SK-N-SH (cell line): ENCODE data around the gene SNX9. TPM values are rescaled to one million over a fixed set of nuclear protein-coding genes. Genes with fewer than 3 reads are reported as not detected.

Source experiments
- CTCF ChIA-PET: fragments of 300-600, 350-600 bp; formaldehyde crosslinking; extraction: SDS; loops from one replicate; lab custom pipeline; 2021; lab: Yijun Ruan, JAX
- POLR2A ChIA-PET: fragments of 350-600 bp; sonication (Branson Sonifier 250); formaldehyde crosslinking; extraction: SDS; loops from one replicate; lab custom pipeline; 2020; ENCODE audit warnings: antibody characterized with exemption, inconsistent platforms; lab: Yijun Ruan, JAX
- DNase-seq: peaks from one replicate; pipeline ENCODE4 v3.0.0; 2012
- H2AFZ ChIP-seq: fragments of 200-600 bp; sonication (generic); 2 replicates; pipeline ENCODE4 v1.8.1; 2016; ENCODE audit warnings: antibody characterized with exemption, mild to moderate bottlenecking, low read depth
- H3F3A ChIP-seq: fragments of 200-600 bp; sonication (generic); replicated peaks from 2 replicates; pipeline ENCODE3; 2016; ENCODE audit warnings: antibody characterized with exemption, mild to moderate bottlenecking; ENCODE audit not compliant: insufficient read depth
- H3K27ac ChIP-seq, 2 experiments: fragments of 200-500 bp in 1 of 2; fragments of 200-600 bp in 1 of 2; sonication (Bioruptor generic) in 1 of 2; sonication (generic), shearing (Covaris generic) in 1 of 2; 2 replicates each; pipeline versions ENCODE4 v1.5.1 to v1.6.1; 2014 to 2016; ENCODE audit warnings: low read depth in 2 of 2, inconsistent platforms in 1 of 2, low read length in 1 of 2, mild to moderate bottlenecking in 1 of 2, mixed read lengths in 1 of 2
- H3K27me3 ChIP-seq: fragments of 200-600 bp; sonication (generic), shearing (Covaris generic); 2 replicates; pipeline ENCODE4 v1.6.1; 2016; ENCODE audit warnings: mixed run types; ENCODE audit not compliant: insufficient read depth
- H3K36me3 ChIP-seq, 2 experiments: fragments of 200-500 bp in 1 of 2; fragments of 200-600 bp in 1 of 2; sonication (Bioruptor generic) in 1 of 2; sonication (generic) in 1 of 2; replicated peaks in 1 of 2; 2 replicates each; pipeline versions ENCODE3 to v1.5.1; 2014 to 2016; ENCODE audit warnings: low read length in 1 of 2, mild to moderate bottlenecking in 1 of 2; ENCODE audit not compliant: insufficient read depth in 2 of 2, control insufficient read depth in 1 of 2
- H3K4me1 ChIP-seq, 2 experiments: fragments of 200-500 bp in 1 of 2; fragments of 200-600 bp in 1 of 2; sonication (Bioruptor generic) in 1 of 2; sonication (generic), shearing (Covaris generic) in 1 of 2; 2 replicates each; pipeline versions ENCODE4 v1.5.1 to v1.6.1; 2014 to 2016; ENCODE audit warnings: low read depth in 1 of 2, low read length in 1 of 2, mixed run types in 1 of 2; ENCODE audit not compliant: insufficient read depth in 2 of 2, control insufficient read depth in 1 of 2
- H3K4me2 ChIP-seq: fragments of 200-600 bp; sonication (generic), shearing (Covaris generic); 2 replicates; pipeline ENCODE4 v1.6.1; 2017; ENCODE audit warnings: mixed run types
- H3K4me3 ChIP-seq, 2 experiments: fragments of 200-500 bp in 1 of 2; fragments of 200-600 bp in 1 of 2; sonication (Bioruptor generic) in 1 of 2; sonication (generic), shearing (Covaris generic) in 1 of 2; 2 replicates each; pipeline versions ENCODE4 v1.5.1 to v1.8.1; 2014 to 2016; ENCODE audit warnings: low read depth in 2 of 2, inconsistent platforms in 1 of 2, low read length in 1 of 2, mild to moderate bottlenecking in 1 of 2, mixed read lengths in 1 of 2, moderate library complexity in 1 of 2
- H3K79me2 ChIP-seq: fragments of 200-600 bp; sonication (generic); 2 replicates; pipeline ENCODE4 v1.8.1; 2017; ENCODE audit warnings: mild to moderate bottlenecking; ENCODE audit not compliant: insufficient read depth
- H3K9ac ChIP-seq: fragments of 200-600 bp; sonication (generic); 2 replicates; pipeline ENCODE4 v1.6.1; 2017; ENCODE audit warnings: mixed run types
- H3K9me2 ChIP-seq: fragments of 200-600 bp; sonication (generic); 2 replicates; pipeline ENCODE4 v1.6.1; 2017; ENCODE audit warnings: mixed run types
- H3K9me3 ChIP-seq: fragments of 200-600 bp; sonication (generic); 2 replicates; pipeline ENCODE4 v1.6.1; 2017; ENCODE audit warnings: mixed run types, mild to moderate bottlenecking, moderate library complexity
- H4K20me1 ChIP-seq: fragments of 200-600 bp; sonication (generic); 2 replicates; pipeline ENCODE4 v1.6.1; 2017; ENCODE audit warnings: mild to moderate bottlenecking, mixed run types; ENCODE audit not compliant: insufficient read depth
- CHD2 ChIP-seq: fragments of 150-350 bp; IDR thresholded peaks from 2 replicates; pipeline ENCODE4 v1.6.1; 2018; ENCODE audit warnings: low read length; ENCODE audit not compliant: partially characterized antibody
- CTCF ChIP-seq: fragments of 200-600 bp; sonication (generic); IDR thresholded peaks from 2 replicates; pipeline ENCODE4 v1.6.1; 2017; ENCODE audit warnings: antibody characterized with exemption, mild to moderate bottlenecking, moderate library complexity
- EP300 ChIP-seq, 2 experiments: IDR thresholded peaks; 2 replicates each; pipeline versions ENCODE4 v1.4.0 to v1.6.1; 2012; ENCODE audit warnings: borderline replicate concordance in 1 of 2, low read depth in 1 of 2, low read length in 1 of 2
- GATA2 ChIP-seq: sonication (generic); formaldehyde crosslinking; IDR thresholded peaks from 2 replicates; pipeline ENCODE4 v1.5.0; 2020; ENCODE audit warnings: mild to moderate bottlenecking, missing genetic modification reagents
- RAD21 ChIP-seq: IDR thresholded peaks from 2 replicates; pipeline ENCODE4 v1.6.1; 2012; ENCODE audit warnings: mild to moderate bottlenecking, low read length
- TAF1 ChIP-seq: IDR thresholded peaks from 2 replicates; pipeline ENCODE4 v1.6.1; 2012; ENCODE audit warnings: low read depth, mild to moderate bottlenecking, low read length, moderate library complexity, borderline replicate concordance
- TEAD4 ChIP-seq: IDR thresholded peaks from 2 replicates; pipeline ENCODE4 v1.4.0; 2012; ENCODE audit warnings: mild to moderate bottlenecking, borderline replicate concordance; ENCODE audit not compliant: insufficient read depth
- USF2 ChIP-seq: fragments of 150-350 bp; IDR thresholded peaks from 2 replicates; pipeline ENCODE4 v1.6.1; 2017; ENCODE audit warnings: antibody characterized with exemption, low read length, low read depth, borderline replicate concordance
- WGBS: methylation state at CpG from one replicate; pipeline ENCODE4 v1.1.6; 2017; ENCODE audit warnings: low lambda C conversion rate; 5-methylcytosine and 5-hydroxymethylcytosine counted together
- polyA plus RNA-seq, 3 experiments: library from polyadenylated mRNA; depleted of rRNA; stranded (reverse); fragments of >200 nt; gene quantifications; 2 replicates each; pipeline ENCODE4 v1.2.3, GENCODE V29; 2012

SNX9 gene
- polyA plus RNA-seq, 1 of the 3 experiments (the other 2 are of a cell fraction), result 31.6 TPM

GRCh38 chr6:157981395-157982101 is 158.5 kb downstream of the SNX9 start, which contains the start of gene SYNJ2:
SYNJ2 (plus strand) TSS chr6:157981863; CDS start chr6:157981962, 99 bp downstream.
- Histone ChIP-seq H3K4me3 (peak within 1 kb of the TSS; percentile 64 to 87), H3K9ac (peak within 1 kb of the TSS; percentile 88), H4K20me1 (no peaks in the 10 kb centered on the region), H3K27me3 (no peaks in the 10 kb centered on the region), H3K79me2 (peaks cover 47% of the 10 kb centered on the region), H3F3A (peaks cover 28% of the 10 kb centered on the region), H3K4me1 (peaks cover 12 to 19% of the 10 kb centered on the region in 2 experiments; a peak in 3 of 4 replicates), H3K9me3 (no peaks in the 10 kb centered on the region), H2AFZ (peak within 1 kb of the TSS; percentile 49), H3K27ac (peak within 1 kb of the TSS in 1 of 2 experiments; percentile 39; a peak in 1 of 4 replicates), H3K4me2 (peak within 1 kb of the TSS; percentile 89), H3K9me2 (no peaks in the 10 kb centered on the region), H3K36me3 (peaks cover 0 to 8% of the 10 kb centered on the region in 2 experiments)
- 10% methylated on average over 8 of the region's 86 CpGs for WGBS
- CTCF ChIA-PET, result interaction anchor here (0.6 to 3.1 kb wide), 6 partner anchors 9 to 91 kb away, joined by 3 to 19 read pairs (median 4); no protein-coding TSS in a partner anchor
- TF ChIP-seq TAF1, result no peak
- TF ChIP-seq USF2, result no peak
- TF ChIP-seq CHD2, result no peak
- TF ChIP-seq CTCF, result peak; percentile 62
- 0 out of 4 replicates have a peak, but pooled peaks of 1 of the 2 experiments have one; percentile 35 for TF ChIP-seq EP300 (IDR thresholded peaks at IDR 0.05; ENCODE audit: borderline replicate concordance in 1 of 2, low read depth in 1 of 2, low read length in 1 of 2)
- no peak for TF ChIP-seq GATA2 (CRISPR knock-in tag)
- TF ChIP-seq TEAD4, result peak; percentile 63
- POLR2A ChIA-PET, result no interaction called here
- DNase-seq, result peak; percentile 91

- WGBS, result 17% methylated on average over 13 of the region's 36 CpGs
- CTCF ChIA-PET, result interaction anchor here (0.6 to 3.1 kb wide), 8 partner anchors 9 to 668 kb away, joined by 3 to 19 read pairs (median 4); no protein-coding TSS in a partner anchor
- Histone ChIP-seq H3K9me3 (no peaks in the 10 kb centered on the region), H3K4me2 (peak overlapping the region; percentile 89), H3K9me2 (no peaks in the 10 kb centered on the region), H3F3A (peaks cover 29% of the 10 kb centered on the region), H3K4me1 (peaks cover 12 to 19% of the 10 kb centered on the region in 2 experiments; a peak in 3 of 4 replicates), H3K4me3 (peak overlapping the region; percentile 64 to 87), H3K27me3 (no peaks in the 10 kb centered on the region), H3K27ac (peak overlapping the region in 1 of 2 experiments; percentile 39; a peak in 1 of 4 replicates), H3K36me3 (peaks cover 0 to 9% of the 10 kb centered on the region in 2 experiments), H3K9ac (peak overlapping the region; percentile 88), H3K79me2 (peaks cover 53% of the 10 kb centered on the region), H4K20me1 (no peaks in the 10 kb centered on the region), H2AFZ (peak overlapping the region; percentile 49; the same call in 1 of the 2 replicates)
- TF ChIP-seq TEAD4 (0 out of 2 replicates have a peak, but pooled peaks have one; percentile 7), RAD21 (no peak)
- peak; percentile 80 for DNase-seq
- POLR2A ChIA-PET, result no interaction called here
Observed at GRCh38 chr6:157982102-157982562, 159.1 kb downstream of the SNX9 start.
